HG03025 (cell line): Measurements from ENCODE around the gene CD70.
"Not testable (repeated sequence)": the region's sequence is repeated elsewhere in the genome, so short reads cannot be mapped to it uniquely, and the experiment has no call there.

Experiments used
- ATAC-seq: cut with Tn5 transposase; IDR thresholded peaks from one replicate; pipeline ENCODE4 v1.9.1; 2021; ENCODE audit warnings: mild to moderate bottlenecking, moderate library complexity; ENCODE audit not compliant: unreplicated experiment, low FRiP score

Gene CD70

DNA sequence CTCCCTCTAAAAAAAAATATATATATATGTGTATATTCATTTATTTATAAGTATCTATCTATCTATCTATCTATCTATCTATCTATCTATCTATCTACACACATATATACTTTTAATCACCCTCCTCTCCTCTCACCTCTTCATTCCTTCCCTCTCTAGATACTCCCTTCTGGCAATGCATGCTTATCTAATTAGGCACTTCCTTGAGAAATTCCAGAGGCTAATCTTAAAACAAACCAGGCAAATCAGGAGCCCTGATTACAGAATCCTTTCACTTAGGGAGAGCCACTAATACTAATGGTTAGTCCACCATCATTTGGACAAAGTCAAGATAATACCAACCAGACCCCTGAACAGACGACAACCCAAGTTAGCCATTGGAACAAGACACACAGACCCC is 17.6 kb downstream of the CD70 start:
- ATAC-seq: no peak

DNA sequence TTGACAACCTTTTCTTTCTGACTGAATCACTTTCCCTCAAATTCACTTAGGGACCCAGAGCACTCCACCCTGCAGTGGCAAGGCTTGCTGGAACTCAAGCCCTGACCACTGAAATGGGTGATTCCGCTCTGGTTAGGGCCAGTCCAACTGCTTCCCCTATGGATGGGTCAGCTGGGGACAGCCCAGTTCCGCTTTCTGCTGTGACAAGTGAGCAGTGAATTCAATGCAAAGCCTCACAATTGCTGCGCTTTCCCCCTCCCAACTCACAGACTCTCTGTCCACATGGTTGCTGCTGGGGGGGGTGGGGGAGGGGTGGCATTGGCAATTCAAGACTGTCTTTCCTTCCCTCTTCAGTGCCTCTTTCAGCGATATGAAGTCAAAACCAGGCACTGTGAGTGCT is 18.7 kb downstream of the CD70 start:
- ATAC-seq: no peak

DNA sequence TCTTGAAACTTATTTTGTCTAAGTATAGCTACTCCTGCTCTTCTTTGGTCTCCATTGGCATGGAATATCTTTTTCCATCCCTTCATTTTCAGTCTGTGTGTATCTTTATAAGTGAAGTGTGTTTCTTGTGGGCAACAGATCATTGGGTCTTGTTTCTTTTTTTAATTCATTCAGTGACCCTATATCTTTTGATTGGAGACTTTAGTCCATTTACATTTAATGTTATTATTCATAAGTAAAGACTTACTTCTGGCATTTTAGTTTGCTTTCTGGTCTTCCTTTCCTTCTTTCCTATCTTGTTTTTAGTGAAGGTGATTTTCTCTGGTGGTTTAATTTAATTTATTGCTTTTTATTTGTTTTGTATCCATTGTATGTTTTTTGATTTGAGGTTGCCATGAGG is 19.8 kb downstream of the CD70 start:
- no peak for ATAC-seq

DNA sequence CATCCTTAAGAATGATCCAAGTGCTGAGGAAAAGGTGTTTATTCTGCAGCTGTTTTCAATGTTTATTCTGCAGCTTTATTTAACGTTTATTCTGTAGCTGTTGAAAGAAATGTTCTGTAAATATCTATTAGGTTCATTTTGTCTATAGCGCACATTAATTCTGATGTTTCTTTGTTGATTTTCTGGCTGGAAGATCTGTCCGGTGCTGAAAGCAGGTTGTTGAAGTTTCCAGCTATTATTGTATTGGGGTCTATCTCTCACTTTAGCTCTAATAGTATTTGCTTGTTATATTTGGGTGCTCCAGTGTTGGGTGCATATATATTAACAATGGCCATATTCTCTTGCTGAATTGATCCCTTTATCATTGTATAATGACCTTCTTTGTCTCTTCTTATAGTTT is 20.2 kb downstream of the CD70 start:
- no peak for ATAC-seq

DNA sequence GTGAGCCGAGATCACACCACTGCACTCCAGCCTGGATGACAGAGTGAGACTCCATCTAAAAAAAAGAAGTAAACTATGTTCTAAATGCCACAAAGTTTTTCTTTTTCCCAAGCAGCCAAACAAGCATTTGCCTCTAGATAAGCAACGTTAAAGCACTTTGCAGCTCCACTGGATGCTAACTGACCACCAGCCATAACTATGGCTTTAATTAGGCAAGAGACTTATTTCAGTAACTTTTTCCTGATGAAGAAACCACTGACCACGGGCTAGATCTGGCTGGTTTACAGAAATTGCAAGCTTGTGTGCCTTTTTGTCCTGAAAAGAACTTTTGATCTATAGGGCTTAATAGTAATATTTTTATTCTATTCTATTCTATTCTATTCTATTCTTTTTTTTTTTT is 22.1 kb downstream of the CD70 start:
- ATAC-seq: no peak

DNA sequence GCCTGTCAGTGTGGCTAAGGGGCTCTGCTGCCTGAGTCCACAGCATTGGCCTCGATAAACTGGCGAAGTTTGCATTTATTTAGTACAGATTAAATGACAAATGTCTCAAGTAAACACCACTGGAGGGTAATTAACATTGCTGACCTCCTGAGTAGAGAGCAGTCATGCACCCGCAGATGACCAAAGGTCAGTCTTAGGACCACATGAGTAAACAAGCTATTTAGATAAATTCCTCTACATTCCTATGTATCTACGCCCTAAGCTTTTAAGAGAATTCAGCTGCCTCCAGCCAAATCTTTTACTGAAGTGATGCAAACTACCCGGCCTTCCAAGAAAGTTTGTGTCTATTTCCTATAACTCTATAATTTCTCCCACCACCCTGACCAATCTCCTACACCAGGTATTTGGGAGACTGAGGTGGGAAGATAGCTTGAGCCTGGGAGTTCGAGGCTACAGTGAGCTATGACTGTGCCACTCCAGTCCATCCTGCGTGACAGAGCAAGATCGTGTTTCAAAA is 22.9 kb downstream of the CD70 start:
- no peak for ATAC-seq

DNA sequence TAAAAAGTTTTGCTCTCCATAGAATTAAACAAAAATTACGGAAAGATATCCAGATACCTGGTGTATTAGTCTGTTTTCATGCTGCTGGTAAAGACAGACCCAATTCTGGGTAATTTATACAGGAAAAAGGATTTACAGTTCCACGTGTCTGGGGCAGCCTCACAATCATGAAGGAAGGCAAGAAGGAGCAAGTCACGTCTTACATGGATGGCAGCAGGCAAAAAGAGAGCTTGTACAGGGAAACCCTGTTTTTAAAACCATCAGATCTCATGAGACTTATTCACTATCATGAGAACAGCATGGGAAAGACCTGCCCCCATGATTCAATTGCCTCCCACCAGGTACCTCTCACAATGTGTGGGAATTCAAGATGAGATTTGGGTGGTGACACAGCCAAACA is 24.2 kb downstream of the CD70 start:
- ATAC-seq: not testable (repeated sequence)

DNA sequence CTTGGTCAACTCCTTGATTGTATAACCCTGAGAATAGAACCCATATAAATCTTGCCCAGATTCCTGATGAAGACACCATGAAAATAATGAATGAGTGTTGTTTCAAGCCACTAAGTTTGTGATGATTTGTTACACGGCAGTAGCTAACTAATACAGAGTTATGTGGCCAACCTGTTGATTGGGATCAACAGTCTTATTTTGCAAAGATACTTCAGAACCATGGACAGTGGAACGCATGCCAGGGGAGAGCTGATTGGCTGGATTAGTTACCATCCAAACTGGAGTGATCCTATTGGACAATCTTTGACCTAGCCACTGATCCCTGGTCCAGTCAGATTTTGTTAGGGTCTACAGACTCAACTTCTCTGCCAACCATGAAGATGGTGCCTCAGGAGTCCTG is 26.6 kb downstream of the CD70 start:
- ATAC-seq: no peak

DNA sequence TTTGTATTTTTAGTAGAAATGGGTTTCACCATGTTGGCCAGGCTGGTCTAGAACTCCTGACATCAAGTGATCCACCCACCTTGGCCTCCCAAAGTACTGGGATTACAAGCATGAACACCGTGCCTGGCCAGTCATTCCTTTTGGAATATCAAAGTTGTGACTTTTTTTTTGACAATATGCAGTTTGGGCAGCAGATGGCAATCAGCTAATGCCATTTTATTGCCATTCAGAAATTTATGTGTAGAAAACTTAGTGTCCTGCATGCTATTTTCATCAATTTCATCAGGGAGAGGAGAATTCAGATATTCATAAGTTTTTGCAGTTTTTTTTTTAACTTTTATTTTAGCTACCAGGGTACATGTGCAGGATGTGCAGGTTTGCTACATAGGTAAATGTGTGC is 28.5 kb downstream of the CD70 start:
- not testable (repeated sequence) for ATAC-seq

DNA sequence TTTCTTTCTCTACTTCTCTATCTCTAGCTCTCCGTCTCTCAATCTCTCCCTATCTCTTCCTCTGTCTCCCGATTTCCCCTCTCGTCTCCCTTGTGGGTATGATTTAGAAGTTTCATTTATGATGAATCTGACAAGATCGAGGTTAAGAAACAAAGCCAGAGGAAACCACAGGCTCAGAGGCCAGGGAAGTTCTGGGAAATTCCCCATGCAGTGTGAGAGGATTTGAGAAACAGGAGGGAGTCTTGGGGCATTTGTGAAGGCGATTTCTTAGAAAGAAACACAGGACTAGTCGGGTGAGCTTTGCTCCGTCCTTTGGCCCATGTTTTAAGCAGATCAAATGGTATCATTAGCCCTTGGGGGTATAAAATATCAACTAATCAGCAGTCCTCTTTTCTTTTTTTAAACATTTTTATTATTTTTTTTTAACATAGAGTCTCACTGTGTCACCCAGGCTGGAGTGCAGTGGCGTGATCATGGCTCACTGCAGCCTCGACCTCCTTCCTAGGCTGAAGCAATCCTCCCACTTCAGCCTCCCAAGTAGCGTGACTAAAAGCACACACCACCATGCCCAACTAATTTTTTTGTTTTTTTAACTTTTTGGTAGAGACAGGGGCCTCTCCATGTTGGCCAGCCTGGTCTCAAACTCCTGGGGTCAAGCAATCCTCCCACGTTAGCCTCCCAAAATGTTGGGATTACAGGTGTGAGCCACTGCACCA is 34.3 kb downstream of the CD70 start:
- no peak for ATAC-seq

DNA sequence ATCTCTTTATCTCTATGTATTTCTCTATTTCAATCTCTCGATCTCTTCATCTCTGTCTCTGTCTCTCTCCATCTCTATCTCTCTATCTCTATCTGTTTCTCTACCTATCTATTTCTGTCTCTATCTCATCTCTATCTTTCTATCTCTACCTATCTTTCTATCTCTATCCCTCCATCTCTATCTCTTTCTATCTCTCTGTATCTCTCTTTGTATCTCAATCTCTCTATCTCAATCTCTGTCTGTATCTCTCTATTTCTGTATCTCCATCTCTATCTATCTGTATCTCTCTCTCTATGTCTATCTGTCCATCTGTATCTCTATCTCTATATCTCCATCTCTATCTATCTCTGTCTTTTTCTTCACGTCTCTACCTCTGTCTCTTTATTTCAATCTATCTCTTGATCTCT is 34.9 kb downstream of the CD70 start:
- no peak for ATAC-seq

DNA sequence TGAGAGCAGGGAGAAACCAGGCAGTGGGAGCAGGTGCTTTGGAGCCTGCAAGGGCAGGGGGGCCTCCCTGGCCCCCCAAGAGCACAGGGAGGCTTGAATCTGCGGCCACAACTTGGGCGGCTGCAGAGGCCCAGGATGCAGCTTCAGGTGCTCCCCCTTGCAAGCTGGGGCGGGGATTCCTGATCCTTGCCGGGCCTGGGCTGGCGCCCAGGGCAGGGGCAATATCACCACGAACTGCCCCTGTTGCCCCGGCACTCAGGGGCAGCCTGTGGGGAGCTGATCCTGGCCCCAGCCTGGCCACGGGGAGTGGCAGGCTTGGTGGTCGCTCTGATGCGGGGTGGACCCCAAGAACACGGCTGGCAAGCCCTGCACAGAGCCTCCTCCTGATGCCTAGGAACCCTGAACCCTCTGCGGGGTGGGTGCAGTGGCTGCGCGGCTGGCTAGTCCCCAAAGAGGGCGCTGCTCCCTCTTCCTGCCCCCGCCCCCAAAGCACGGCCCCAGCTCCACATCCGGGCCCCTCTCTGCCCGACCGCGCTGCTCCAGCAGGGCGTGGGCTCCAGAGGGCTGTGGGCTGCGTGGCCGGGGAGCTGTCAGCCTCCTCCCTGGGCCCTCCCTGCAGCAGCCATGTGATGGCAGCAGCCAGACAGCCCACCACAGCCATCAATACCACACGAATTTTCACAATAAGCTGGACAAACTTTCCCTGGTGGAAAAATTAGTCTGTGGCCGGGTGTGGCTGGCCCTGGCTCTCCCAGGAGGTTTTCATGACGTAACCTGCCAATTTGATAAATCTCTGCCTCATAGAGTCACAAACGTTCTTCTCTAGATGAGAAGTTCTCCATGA is 39.1 kb downstream of the CD70 start:
- ATAC-seq: no peak

DNA sequence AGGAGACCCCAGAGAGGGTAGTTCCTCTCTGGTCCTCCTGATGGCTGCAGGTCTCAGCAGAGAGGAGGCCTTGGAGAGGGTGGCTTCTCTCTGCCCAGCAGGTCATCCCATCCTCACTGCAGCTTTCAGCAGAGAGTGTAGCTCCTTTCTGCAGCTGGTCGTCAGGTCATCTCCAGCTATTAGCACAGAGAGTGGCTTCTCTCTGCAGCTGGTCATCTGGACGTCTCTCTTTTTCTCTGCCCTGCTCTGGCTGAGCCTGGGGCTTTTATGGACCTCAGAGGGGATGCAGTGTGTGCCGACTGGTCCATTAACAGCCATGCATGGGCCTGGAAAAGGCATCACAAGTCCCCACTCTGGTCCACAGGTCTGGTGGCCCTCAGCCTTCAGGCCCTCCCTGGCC is 39.9 kb downstream of the CD70 start:
- ATAC-seq: no peak

DNA sequence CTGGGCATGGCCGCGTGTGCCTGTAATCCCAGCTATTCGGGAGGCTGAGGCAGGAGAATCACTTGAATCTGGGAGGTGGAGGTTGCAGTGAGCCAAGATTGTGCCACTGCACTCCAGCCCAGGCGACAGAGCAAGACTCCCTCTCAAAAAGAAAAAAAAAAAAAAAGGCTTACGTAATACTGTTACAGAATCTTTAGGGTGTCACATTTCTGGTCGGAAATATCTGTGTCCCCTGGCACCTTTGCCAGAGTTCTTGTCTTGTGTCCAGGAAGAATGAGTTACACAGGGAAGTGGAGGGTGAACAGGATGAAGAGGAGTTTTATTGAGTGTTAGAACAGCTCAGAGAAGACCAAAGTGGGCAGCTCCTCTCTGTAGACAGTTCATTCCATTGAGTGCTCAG is 40.3 kb downstream of the CD70 start:
- ATAC-seq: not testable (repeated sequence)

DNA sequence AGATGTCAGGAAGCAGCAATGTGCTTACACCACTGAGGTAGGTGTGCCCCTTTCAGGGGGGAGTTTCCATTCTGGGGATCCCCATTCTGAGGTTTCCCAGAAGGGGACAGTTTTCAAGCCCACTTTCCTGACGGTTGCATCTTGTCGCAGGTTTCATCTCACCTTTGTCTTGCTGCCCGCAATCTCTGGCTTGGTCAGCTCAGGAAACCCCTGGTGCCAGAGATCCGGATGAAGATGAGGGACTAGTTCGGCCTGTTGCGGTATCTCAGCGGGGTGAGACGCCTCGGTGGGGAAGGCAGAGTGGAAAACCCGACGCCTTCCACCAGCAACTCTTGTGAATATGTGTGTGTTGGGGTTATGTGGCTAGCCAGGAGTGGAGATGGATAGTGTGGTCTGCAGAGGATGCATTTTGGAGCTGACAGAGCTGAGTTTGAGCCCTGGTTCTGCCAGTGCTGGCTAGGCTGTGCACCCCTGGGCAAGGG is 47.0 kb downstream of the CD70 start:
- no peak for ATAC-seq

DNA sequence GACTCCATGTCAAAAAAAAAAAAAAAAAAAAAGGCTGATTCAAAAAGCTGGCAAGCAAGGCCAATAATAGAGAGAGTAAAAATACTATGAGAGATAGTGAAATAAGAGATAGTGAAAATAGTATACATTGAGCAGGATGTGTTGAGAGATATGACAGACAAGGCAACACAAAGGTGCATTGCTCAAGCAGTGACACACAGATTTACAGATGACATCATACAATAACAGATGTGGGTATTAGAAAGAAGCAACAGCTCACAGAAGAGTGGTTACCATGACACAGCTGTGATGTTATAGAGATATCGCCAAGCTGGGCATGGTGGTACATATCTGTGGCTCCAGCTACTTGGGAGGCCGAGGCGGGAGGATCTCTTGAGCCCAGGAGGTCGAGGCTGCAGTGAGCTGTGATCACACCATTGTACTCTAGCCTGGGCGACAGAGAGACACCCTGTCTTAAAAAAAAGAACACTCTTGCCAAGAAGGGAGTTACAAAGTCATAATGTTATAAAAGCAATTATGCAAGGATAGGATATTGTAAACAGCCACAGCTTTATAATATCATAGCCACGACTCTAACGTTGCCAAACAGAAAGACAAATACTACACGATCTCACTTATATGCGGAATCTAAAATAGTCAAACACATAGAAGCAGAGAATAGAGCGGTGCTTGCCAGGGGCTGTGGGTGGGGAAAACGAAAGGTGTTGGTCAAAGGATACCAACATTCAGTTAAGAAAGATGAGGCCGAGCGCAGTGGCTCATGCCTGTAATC is 49.8 kb downstream of the CD70 start:
- no peak for ATAC-seq

DNA sequence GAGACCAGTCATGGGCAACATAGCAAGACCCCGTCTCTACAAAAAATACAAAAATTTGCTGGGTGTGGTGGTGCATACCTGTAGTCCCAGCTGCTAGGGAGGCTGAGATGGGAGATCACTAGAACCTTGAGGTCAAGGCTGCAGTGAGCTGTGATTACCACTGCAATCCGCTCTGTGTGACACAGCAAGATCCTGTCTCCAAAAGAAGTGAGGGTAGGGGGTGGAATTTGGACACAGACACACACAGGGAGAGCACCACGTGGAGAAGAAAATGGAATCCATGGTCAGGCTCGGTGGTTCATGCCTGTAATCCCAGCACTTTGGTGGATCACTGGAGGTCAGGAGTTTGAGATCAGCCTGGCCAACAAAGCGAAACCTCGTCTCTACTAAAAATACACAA is 51.4 kb downstream of the CD70 start:
- no peak for ATAC-seq
